K562 (cell line): ENCODE results near the gene TTC9C. TPM values are rescaled to one million over a fixed set of nuclear protein-coding genes. Genes with fewer than 3 reads are reported as not detected.

ENCODE experiments used
- ATAC-seq: fragments of 200-7000 bp; cut with Tn5 transposase; 3 replicates; pipeline ENCODE4 v1.9.1; 2020; ENCODE audit warnings: moderate library complexity
- BruUV-seq: library from RNA; stranded (reverse); fragments of 400-500 nt; replicated peaks from 2 replicates; lab custom pipeline; 2021; lab: Mats Ljungman, UMichigan
- CTCF ChIA-PET: fragments of 300-600 bp; formaldehyde crosslinking; extraction: SDS; loops from one replicate; lab custom pipeline; 2021; ENCODE audit warnings: low intra/inter-chr PET ratio; lab: Yijun Ruan, JAX
- POLR2A ChIA-PET: fragments of 300-600, 350-650 bp; sonication (Branson Sonifier 250); formaldehyde crosslinking; extraction: SDS; loops from one replicate; lab custom pipeline; 2021; ENCODE audit warnings: antibody characterized with exemption, inconsistent platforms; lab: Yijun Ruan, JAX
- DNase-seq, 4 experiments: peaks; one replicate each; pipeline versions ENCODE4 v3.0.0 to v3.0.0-alpha.2; 2011 to 2018; ENCODE audit warnings: low spot score in 3 of 4, mixed read lengths in 3 of 4; ENCODE audit errors: extremely low read depth in 1 of 4
- FAIRE-seq: peaks from 2 replicates; lab custom pipeline; 2011; peaks lifted over from hg19 to GRCh38; lab: Jason Lieb, UNC
- H2AFZ ChIP-seq: 2 replicates; pipeline ENCODE4 v1.6.0; 2011; ENCODE audit warnings: low read depth, low read length, control low read depth, inconsistent platforms
- H3K27ac ChIP-seq: fragments of 200-600 bp; 3 replicates; pipeline ENCODE4 v1.8.0; 2011; ENCODE audit warnings: low read depth, mild to moderate bottlenecking, control low read depth, inconsistent platforms, low read length, moderate library complexity, mixed read lengths; ENCODE audit errors: extremely low read depth
- H3K27me3 ChIP-seq, 2 experiments: fragments of 300-600 bp in 1 of 2; 2 replicates in 1 of 2; 3 replicates in 1 of 2; pipeline versions ENCODE4 v1.6.0 to v1.8.0; 2011; ENCODE audit warnings: inconsistent platforms in 2 of 2, low read length in 2 of 2, mild to moderate bottlenecking in 1 of 2, mixed read lengths in 1 of 2, moderate library complexity in 1 of 2; ENCODE audit not compliant: control insufficient read depth in 2 of 2, insufficient read depth in 2 of 2
- H3K36me3 ChIP-seq: fragments of 300-600 bp; 3 replicates; pipeline ENCODE4 v1.8.0; 2011; ENCODE audit warnings: mild to moderate bottlenecking, low read length, inconsistent platforms; ENCODE audit not compliant: control insufficient read depth, insufficient read depth
- H3K4me1 ChIP-seq, 2 experiments: fragments of 200-600 bp in 1 of 2; replicated peaks in 1 of 2; 2 replicates in 1 of 2; 3 replicates in 1 of 2; pipeline versions ENCODE4 v1.5.1 to v1.8.0; 2011; ENCODE audit warnings: inconsistent platforms in 2 of 2, low read length in 2 of 2, mild to moderate bottlenecking in 1 of 2, mixed read lengths in 1 of 2, moderate library complexity in 1 of 2; ENCODE audit not compliant: control insufficient read depth in 2 of 2, insufficient read depth in 2 of 2
- H3K4me2 ChIP-seq: 2 replicates; pipeline ENCODE4 v1.6.1; 2011; ENCODE audit warnings: low read length, control low read depth, inconsistent platforms, mixed read lengths; ENCODE audit not compliant: insufficient read depth
- H3K4me3 ChIP-seq: fragments of 200-600 bp; sonication (generic), shearing (Covaris generic); 2 replicates; pipeline ENCODE4 v1.5.1; 2016; ENCODE audit warnings: control low read depth, inconsistent platforms
- H3K79me2 ChIP-seq: fragments of 200-600 bp; 3 replicates; pipeline ENCODE4 v1.8.0; 2011; ENCODE audit warnings: low read length, inconsistent platforms; ENCODE audit not compliant: control insufficient read depth, insufficient read depth
- H3K9ac ChIP-seq, 2 experiments: 2 replicates each; pipeline versions ENCODE4 v1.6.0 to v1.6.1; 2011; ENCODE audit warnings: low read depth in 2 of 2, low read length in 2 of 2, control low read depth in 1 of 2, inconsistent platforms in 1 of 2, mild to moderate bottlenecking in 1 of 2, mixed read lengths in 1 of 2; ENCODE audit not compliant: insufficient read depth in 1 of 2
- H3K9me1 ChIP-seq: one replicate; pipeline ENCODE4 v1.6.0; 2011; ENCODE audit warnings: inconsistent platforms, mild to moderate bottlenecking, low read length, moderate library complexity; ENCODE audit not compliant: control insufficient read depth, insufficient read depth
- H3K9me3 ChIP-seq: replicated peaks from 2 replicates; pipeline ENCODE4 v1.5.1; 2011; ENCODE audit warnings: low read depth, low read length, inconsistent platforms; ENCODE audit not compliant: control insufficient read depth, insufficient read depth
- H4K20me1 ChIP-seq: replicated peaks from 2 replicates; pipeline ENCODE4 v1.6.1; 2011; ENCODE audit warnings: low read length, inconsistent platforms, mixed read lengths; ENCODE audit not compliant: control insufficient read depth, insufficient read depth
- ARID4B ChIP-seq: sonication (generic); formaldehyde crosslinking; IDR thresholded peaks from 2 replicates; pipeline ENCODE4 v1.8.0; 2022; ENCODE audit warnings: mild to moderate bottlenecking, missing genetic modification reagents
- CEBPG ChIP-seq, 3 experiments: fragments of 200-800 bp in 1 of 3; sonication (Bioruptor generic) in 1 of 3; sonication (generic) in 1 of 3; formaldehyde crosslinking in 1 of 3; IDR thresholded peaks in 2 of 3; conservative IDR thresholded peaks in 1 of 3; 2 replicates each; pipeline versions ENCODE4 v1.6.1 to v1.8.0; 2016 to 2022; ENCODE audit warnings: missing compliant biosample characterization in 2 of 3, missing genetic modification characterization in 2 of 3, mild to moderate bottlenecking in 1 of 3, missing genetic modification reagents in 1 of 3
- GMEB1 ChIP-seq: fragments of 250-450 bp; sonication (Bioruptor Pico); IDR thresholded peaks from 2 replicates; pipeline ENCODE4 v1.4.0; 2020; ENCODE audit warnings: mild to moderate bottlenecking
- KDM1A ChIP-seq, 2 experiments: fragments of 450-650 bp; IDR thresholded peaks; 2 replicates each; pipeline ENCODE4 v1.6.1; 2016; ENCODE audit warnings: mild to moderate bottlenecking in 2 of 2
- KHSRP ChIP-seq: fragments of 450-650 bp; IDR thresholded peaks from 2 replicates; pipeline ENCODE4 v1.6.1; 2017
- MYNN ChIP-seq, 2 experiments: sonication (generic); formaldehyde crosslinking in 1 of 2; IDR thresholded peaks; 2 replicates each; pipeline versions ENCODE4 v1.5.0 to v1.6.1; 2016 to 2020; ENCODE audit warnings: antibody characterized with exemption in 1 of 2, missing genetic modification reagents in 1 of 2
- POLR3A ChIP-seq: IDR thresholded peaks from 2 replicates; pipeline ENCODE4 v1.6.1; 2011; ENCODE audit warnings: borderline replicate concordance, mild to moderate bottlenecking, moderate library complexity; ENCODE audit not compliant: insufficient read length, insufficient read depth; ENCODE audit errors: extremely low read depth
- RCOR1 ChIP-seq, 2 experiments: IDR thresholded peaks; 2 replicates each; pipeline ENCODE4 v1.6.1; 2012; ENCODE audit warnings: low read depth in 2 of 2, low read length in 2 of 2, borderline replicate concordance in 1 of 2, improper control_type of control experiment in 1 of 2
- SMARCC2 ChIP-seq: fragments of 450-650 bp; IDR thresholded peaks from 2 replicates; pipeline ENCODE4 v1.6.1; 2017; ENCODE audit warnings: antibody characterized with exemption, moderate library complexity, mild to moderate bottlenecking, low read depth
- TBP ChIP-seq: optimal IDR thresholded peaks from 2 replicates; pipeline ENCODE3; 2011; ENCODE audit warnings: low read depth, low read length, improper control_type of control experiment
- ZNF23 ChIP-seq: fragments of 250-450 bp; sonication (Bioruptor Pico); IDR thresholded peaks from 2 replicates; pipeline ENCODE4 v1.4.0; 2020; ENCODE audit warnings: mild to moderate bottlenecking
- WGBS: fragments of 100-300 bp; shearing (Covaris generic); methylation state at CpG from one replicate; pipeline ENCODE4 v1.1.6; 2016; ENCODE audit warnings: low coverage, mixed read lengths; ENCODE audit not compliant: insufficient coverage; ENCODE audit errors: missing lambda C conversion rate; 5-methylcytosine and 5-hydroxymethylcytosine counted together
- in situ Hi-C: fragments of 300-500 bp; cut with MboI; formaldehyde crosslinking; loops from 4 replicates; pipeline ENCODE4 v1.15.0; 2018; ENCODE audit warnings: inconsistent platforms, mixed read lengths
- intact Hi-C: fragments of 100-400 bp; cut with micrococcal nuclease; formaldehyde crosslinking; loops from 2 replicates; pipeline ENCODE4 v1.14.2; 2022
- polyA plus RNA-seq, 8 experiments: library from polyadenylated mRNA; depleted of rRNA in 4 of 8; stranded (reverse) in 5 of 8; unstranded in 3 of 8; fragments of >200 nt; fragmentation: Nextera tagmentation in 2 of 8; fragmentation: Illumina TruSeq in 1 of 8; extraction: Ambion mirVana in 2 of 8; extraction: Trizol in 1 of 8; gene quantifications; 2 replicates each; pipeline versions ENCODE4 v1.2.1 to v1.2.3, GENCODE V29; 2011 to 2014; ENCODE audit warnings: inconsistent platforms in 1 of 8, missing spikeins in 1 of 8
- total RNA-seq, 7 experiments: library from RNA; depleted of rRNA in 6 of 7; stranded (reverse); fragments of >200 nt in 6 of 7; fragmentation: Illumina TruSeq in 2 of 7; extraction: Trizol in 2 of 7; gene quantifications; 2 replicates each; pipeline versions ENCODE4 v1.2.1 to v1.2.3, GENCODE V29; 2011 to 2021; ENCODE audit warnings: low replicate concordance in 1 of 7
- TF ChIP-seq, protein P1 (sequence below): fragments of 450-650 bp; IDR thresholded peaks from 2 replicates; pipeline ENCODE4 v1.6.1; 2016
- TF ChIP-seq, protein P2 (sequence below): sonication (generic); formaldehyde crosslinking; IDR thresholded peaks from 2 replicates; pipeline ENCODE4 v1.9.0; 2022; ENCODE audit warnings: mild to moderate bottlenecking, missing genetic modification reagents

The TTC9C gene
- total and polyA plus RNA-seq, 9 of the 15 experiments (the other 6 are each of a cell fraction or from before 2014, with no cell fraction given), result 32.8 to 59.0 (median 37.1) TPM

- no peaks in the 10 kb centered on the region for H3K9me3 ChIP-seq
- peak overlapping the region in 1 of 2 experiments; percentile 0; a peak in 1 of 4 replicates for H3K9ac ChIP-seq
- DNase-seq (peak; percentile 44 to 67 (median 57)), FAIRE-seq (peak; percentile 89), ATAC-seq (peak; percentile 78)
- 36% methylated on average over 2 of the region's 2 CpGs for WGBS
- BruUV-seq, result no TSS peak
- H3K36me3 ChIP-seq, result peaks cover 95% of the 10 kb centered on the region
- no peak overlapping the region for H2AFZ ChIP-seq
- H3K27me3 ChIP-seq, result no peaks in the 10 kb centered on the region
- CTCF ChIA-PET, result no interaction called here
- H4K20me1 ChIP-seq, result peaks cover 4% of the 10 kb centered on the region; the same call in 1 of the 2 replicates
- in situ Hi-C loops (no loop called here), intact Hi-C loops (no loop called here)
- H3K4me3 ChIP-seq, result no peak overlapping the region
- H3K4me2 ChIP-seq, result no peak overlapping the region
- peaks cover 14 to 20% of the 10 kb centered on the region in 2 experiments; a peak in 4 of 5 replicates for H3K4me1 ChIP-seq
- H3K79me2 ChIP-seq, result peaks cover 23% of the 10 kb centered on the region; the same call in 2 of the 3 replicates
- peak overlapping the region; percentile 39 for H3K27ac ChIP-seq
- POLR2A ChIA-PET, result interaction anchor here (0.6 to 1.8 kb wide), 5 partner anchors 10 to 128 kb away, joined by 3 to 6 read pairs (median 3); partner anchors contain the start of genes C11orf98 and CSKMT
- H3K9me1 ChIP-seq, result no peaks in the 10 kb centered on the region
- TF ChIP-seq ARID4B (CRISPR knock-in tag), result no peak
- TF ChIP-seq, protein P1, sequence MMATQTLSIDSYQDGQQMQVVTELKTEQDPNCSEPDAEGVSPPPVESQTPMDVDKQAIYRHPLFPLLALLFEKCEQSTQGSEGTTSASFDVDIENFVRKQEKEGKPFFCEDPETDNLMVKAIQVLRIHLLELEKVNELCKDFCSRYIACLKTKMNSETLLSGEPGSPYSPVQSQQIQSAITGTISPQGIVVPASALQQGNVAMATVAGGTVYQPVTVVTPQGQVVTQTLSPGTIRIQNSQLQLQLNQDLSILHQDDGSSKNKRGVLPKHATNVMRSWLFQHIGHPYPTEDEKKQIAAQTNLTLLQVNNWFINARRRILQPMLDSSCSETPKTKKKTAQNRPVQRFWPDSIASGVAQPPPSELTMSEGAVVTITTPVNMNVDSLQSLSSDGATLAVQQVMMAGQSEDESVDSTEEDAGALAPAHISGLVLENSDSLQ, result peak; percentile 14; the same call in 1 of the 2 replicates
- peak in 1 of 2 experiments; percentile 29; a peak in 1 of 4 replicates for TF ChIP-seq KDM1A (IDR thresholded peaks at IDR 0.05)
- TF ChIP-seq ZNF23, result no peak
- TF ChIP-seq CEBPG (CRISPR knock-in tag; IDR thresholded peaks at IDR 0.05), result no peak
- no peak for TF ChIP-seq CEBPG (tag; conservative IDR thresholded peaks at IDR 0.05 in 1 of 2, IDR thresholded peaks at IDR 0.05 in 1 of 2)
- no peak for TF ChIP-seq POLR3A
- no peak for TF ChIP-seq KHSRP
- TF ChIP-seq SMARCC2, result no peak
- no peak for TF ChIP-seq TBP
- no peak for TF ChIP-seq MYNN (IDR thresholded peaks at IDR 0.05)
- no peak for TF ChIP-seq MYNN (CRISPR knock-in tag; IDR thresholded peaks at IDR 0.05)
- TF ChIP-seq GMEB1, result no peak
- TF ChIP-seq RCOR1 (IDR thresholded peaks at IDR 0.05; ENCODE audit: borderline replicate concordance in 1 of 2, low read depth in 2 of 2, low read length in 2 of 2), result peak in 1 of 2 experiments; percentile 14; a peak in 1 of 4 replicates
- TF ChIP-seq, protein P2, sequence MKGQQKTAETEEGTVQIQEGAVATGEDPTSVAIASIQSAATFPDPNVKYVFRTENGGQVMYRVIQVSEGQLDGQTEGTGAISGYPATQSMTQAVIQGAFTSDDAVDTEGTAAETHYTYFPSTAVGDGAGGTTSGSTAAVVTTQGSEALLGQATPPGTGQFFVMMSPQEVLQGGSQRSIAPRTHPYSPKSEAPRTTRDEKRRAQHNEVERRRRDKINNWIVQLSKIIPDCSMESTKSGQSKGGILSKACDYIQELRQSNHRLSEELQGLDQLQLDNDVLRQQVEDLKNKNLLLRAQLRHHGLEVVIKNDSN (CRISPR knock-in tag), result no peak
Observed at GRCh38 chr11:62713343-62713742, 14.9 kb upstream of the TTC9C start.
